ENCODE data around the gene MYH16. TPM values are rescaled to one million over a fixed set of nuclear protein-coding genes. Genes with fewer than 3 reads are reported as not detected.

MYH16 gene
- polyA plus RNA-seq, 1 donor (not counting 4 experiments of a cell fraction or from before 2014, with no cell fraction given) = 0.69 TPM

DNA sequence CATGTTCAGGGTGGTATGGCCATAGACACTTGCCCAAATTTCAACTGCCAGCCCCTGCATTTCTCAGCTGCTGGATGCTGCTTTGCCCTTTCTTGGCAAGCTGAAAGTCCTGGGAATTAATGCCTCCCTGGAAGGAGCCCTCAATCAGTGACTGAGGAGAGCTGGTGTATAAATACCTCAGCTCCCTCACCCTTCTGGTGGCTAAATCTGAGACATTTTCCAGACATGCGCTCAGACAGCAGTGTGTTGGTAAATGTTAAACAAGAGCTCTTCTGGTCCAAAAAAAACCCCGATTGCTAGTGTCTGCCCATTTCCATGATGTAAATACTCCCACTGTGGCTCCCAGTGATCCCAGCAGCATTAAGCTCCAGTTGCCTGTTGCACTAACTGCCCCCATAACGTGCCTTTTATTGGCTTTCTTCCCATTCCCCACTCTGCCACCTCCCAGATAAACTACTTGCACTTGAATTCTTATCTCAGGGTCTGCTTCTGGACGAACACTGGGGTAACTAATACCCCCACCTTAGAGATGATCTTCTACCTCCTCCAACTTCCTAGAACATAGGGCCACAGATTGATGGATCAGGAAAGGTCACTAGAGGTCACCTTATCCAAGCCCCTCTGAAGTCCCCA, 6.7 kb upstream of the MYH16 start:
- H2AFZ ChIP-seq (ENCODE audit: control insufficient read depth, low read length) = no peak overlapping the region
- no peaks in the 10 kb centered on the region for H3K79me2 ChIP-seq (ENCODE audit: control insufficient read depth, insufficient read depth, low read length)
- H3K9ac ChIP-seq (ENCODE audit: control insufficient read depth, extremely low read depth, insufficient read depth, low read length) = no peak overlapping the region
- peaks cover 3% of the 10 kb centered on the region for H3K9me3 ChIP-seq (ENCODE audit: control insufficient read depth, low read depth, low read length)
- H3K4me1 ChIP-seq (ENCODE audit: control insufficient read depth, extremely low read depth, insufficient read depth, low read length) = peaks cover 23% of the 10 kb centered on the region
- no peaks in the 10 kb centered on the region for H3K27me3 ChIP-seq (ENCODE audit: control insufficient read depth, extremely low read depth, insufficient read depth, low read length)
- no peak for TF ChIP-seq EZH2 (IDR thresholded peaks at IDR 0.05; ENCODE audit: low read length)
- TF ChIP-seq CTCF (optimal IDR thresholded peaks at IDR 0.05 in 1 of 3, IDR thresholded peaks at IDR 0.05 in 1 of 3, conservative IDR thresholded peaks at IDR 0.05 in 1 of 3; ENCODE audit: extremely low read depth in 1 of 3, insufficient read depth in 2 of 3, low read length in 3 of 3) = no peak
- no peak overlapping the region for H3K27ac ChIP-seq (ENCODE audit: control insufficient read depth, insufficient read depth, low read length)
- FAIRE-seq (no peak), DNase-seq (ENCODE audit: low read depth, low spot score) (no peak)
- dilution Hi-C loops (cut with MboI; ENCODE audit: extremely low pct_ligation_motif_present, low sequenced_read_pairs) = no loop called here
- no peaks in the 10 kb centered on the region for H4K20me1 ChIP-seq (ENCODE audit: control insufficient read depth, extremely low read depth, insufficient read depth, low read length)
- H3K4me2 ChIP-seq (ENCODE audit: control insufficient read depth, extremely low read depth, insufficient read depth, low read depth, low read length) = no peak overlapping the region
- no peaks in the 10 kb centered on the region for H3K36me3 ChIP-seq (ENCODE audit: control insufficient read depth in 2 of 2, extremely low read depth in 1 of 2, insufficient read depth in 2 of 2, low read length in 2 of 2)
- no peaks in the 10 kb centered on the region for H3K9me1 ChIP-seq (ENCODE audit: control insufficient read depth, extremely low read depth, insufficient read depth, low read length)
- H3K4me3 ChIP-seq (ENCODE audit: control insufficient read depth in 2 of 3, extremely low read depth in 1 of 3, insufficient read depth in 2 of 3, low read depth in 1 of 3, low read length in 3 of 3) = no peak overlapping the region

DNA sequence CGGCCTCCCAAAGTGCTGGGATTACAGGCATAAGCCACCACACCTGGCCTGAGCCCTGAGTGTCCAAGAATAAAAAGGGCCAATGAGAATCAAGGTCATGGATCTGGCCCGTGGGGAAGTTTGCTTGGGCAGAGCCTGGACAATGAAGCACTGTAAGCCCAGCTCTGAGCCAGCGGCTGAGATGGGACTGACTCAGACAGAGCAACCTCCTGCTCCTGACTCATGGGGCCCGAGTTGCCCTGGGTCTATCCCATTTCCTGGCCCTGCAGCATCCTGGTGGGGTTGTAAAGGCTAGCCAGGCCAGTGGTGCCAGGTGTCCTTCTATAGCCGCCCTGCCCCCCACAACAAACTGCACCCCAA, 5.2 kb upstream of the MYH16 start:
- Histone ChIP-seq H3K9me1 (ENCODE audit: control insufficient read depth, extremely low read depth, insufficient read depth, low read length) (no peaks in the 10 kb centered on the region), H3K4me3 (ENCODE audit: control insufficient read depth in 2 of 3, extremely low read depth in 1 of 3, insufficient read depth in 2 of 3, low read depth in 1 of 3, low read length in 3 of 3) (no peak overlapping the region), H3K9ac (ENCODE audit: control insufficient read depth, extremely low read depth, insufficient read depth, low read length) (peak overlapping the region; percentile 58), H3K79me2 (ENCODE audit: control insufficient read depth, insufficient read depth, low read length) (no peaks in the 10 kb centered on the region), H3K27me3 (ENCODE audit: control insufficient read depth, extremely low read depth, insufficient read depth, low read length) (no peaks in the 10 kb centered on the region), H3K36me3 (ENCODE audit: control insufficient read depth in 2 of 2, extremely low read depth in 1 of 2, insufficient read depth in 2 of 2, low read length in 2 of 2) (no peaks in the 10 kb centered on the region), H3K4me1 (ENCODE audit: control insufficient read depth, extremely low read depth, insufficient read depth, low read length) (peaks cover 23% of the 10 kb centered on the region), H3K4me2 (ENCODE audit: control insufficient read depth, extremely low read depth, insufficient read depth, low read depth, low read length) (peak overlapping the region; percentile 38), H2AFZ (ENCODE audit: control insufficient read depth, low read length) (peak overlapping the region; percentile 34), H4K20me1 (ENCODE audit: control insufficient read depth, extremely low read depth, insufficient read depth, low read length) (no peaks in the 10 kb centered on the region), H3K9me3 (ENCODE audit: control insufficient read depth, low read depth, low read length) (peaks cover 3% of the 10 kb centered on the region), H3K27ac (ENCODE audit: control insufficient read depth, insufficient read depth, low read length) (peak overlapping the region; percentile 94)
- dilution Hi-C loops (cut with MboI; ENCODE audit: extremely low pct_ligation_motif_present, low sequenced_read_pairs) = no loop called here
- FAIRE-seq (peak; percentile 99), DNase-seq (ENCODE audit: low read depth, low spot score) (peak; percentile 49)
- TF ChIP-seq CTCF (optimal IDR thresholded peaks at IDR 0.05 in 1 of 3, IDR thresholded peaks at IDR 0.05 in 1 of 3, conservative IDR thresholded peaks at IDR 0.05 in 1 of 3; ENCODE audit: extremely low read depth in 1 of 3, insufficient read depth in 2 of 3, low read length in 3 of 3) = no peak
- no peak for TF ChIP-seq EZH2 (IDR thresholded peaks at IDR 0.05; ENCODE audit: low read length)
